Measurements from ENCODE around the gene HOXA3. TPM values are rescaled to one million over a fixed set of nuclear protein-coding genes. Genes with fewer than 3 reads are reported as not detected.

HOXA3 gene
- total RNA-seq, 1 experiment from 2014 or later: 4.5 TPM

DNA sequence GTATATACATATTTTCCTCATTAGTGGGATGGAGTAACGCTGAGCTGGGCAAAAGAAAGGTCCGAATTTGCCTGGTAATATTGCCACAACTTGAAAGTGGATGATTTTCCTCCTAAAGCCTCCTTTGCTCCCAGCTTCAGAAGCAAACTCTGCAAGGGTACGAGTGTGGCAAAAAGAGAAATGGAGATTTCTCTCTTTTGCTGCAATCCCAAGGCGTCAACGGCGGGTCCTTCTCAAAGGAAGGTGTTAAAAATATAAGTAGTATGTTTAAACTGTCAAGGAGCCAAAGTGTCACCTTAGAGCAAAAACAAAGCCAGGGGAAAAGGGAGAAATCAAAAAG lies 37.5 kb downstream of the HOXA3 start:
- H3K4me3 ChIP-seq (ENCODE audit: low read length): peak overlapping the region; percentile 66
- intact Hi-C loops (cut with micrococcal nuclease): no loop called here
- H3K27ac ChIP-seq (ENCODE audit: low read length): peak overlapping the region; percentile 84
- peak overlapping the region; percentile 16; the same call in 1 of the 2 replicates for H2AFZ ChIP-seq (ENCODE audit: low read length)
- H3K9me3 ChIP-seq (ENCODE audit: low read length): no peaks in the 10 kb centered on the region
- no peaks in the 10 kb centered on the region for H3K9me2 ChIP-seq (replicated peaks; ENCODE audit: low read length)
- H3K36me3 ChIP-seq (ENCODE audit: low read depth, low read length): no peaks in the 10 kb centered on the region; the same call in 1 of the 2 replicates
- H3F3A ChIP-seq (ENCODE audit: low read length, unreplicated experiment): peaks cover 3% of the 10 kb centered on the region
- ChIA-PET CTCF (no interaction called here), POLR2A (ENCODE audit: unreplicated experiment) (interaction anchor here (1.0 to 1.1 kb wide), 2 partner anchors 16 to 37 kb away, joined by 3 to 9 read pairs; partner anchors contain the start of gene HOXA3)
- TF ChIP-seq EZH2 (IDR thresholded peaks at IDR 0.05; ENCODE audit: low read length, unreplicated experiment): no peak
- no peak for TF ChIP-seq CTCF (conservative IDR thresholded peaks at IDR 0.05; ENCODE audit: low read depth, low read length)
- TF ChIP-seq EZH2phosphoT487 (IDR thresholded peaks at IDR 0.05; ENCODE audit: borderline replicate concordance, low read length): no peak
- ATAC-seq (no peak), DNase-seq (no peak)
- peaks cover 73% of the 10 kb centered on the region for H3K79me2 ChIP-seq (ENCODE audit: low read length)
- no peaks in the 10 kb centered on the region for H3K27me3 ChIP-seq (ENCODE audit: low read length)
- H4K20me1 ChIP-seq (ENCODE audit: low read length): no peaks in the 10 kb centered on the region
- peak overlapping the region; percentile 50; the same call in 1 of the 2 replicates for H3K9ac ChIP-seq (ENCODE audit: low read length)
- no TSS peak for BruUV-seq (replicated peaks)
- H3K4me1 ChIP-seq (ENCODE audit: insufficient read depth, low read length): peaks cover 51% of the 10 kb centered on the region
- H3K4me2 ChIP-seq (ENCODE audit: low read length): peak overlapping the region; percentile 98

DNA sequence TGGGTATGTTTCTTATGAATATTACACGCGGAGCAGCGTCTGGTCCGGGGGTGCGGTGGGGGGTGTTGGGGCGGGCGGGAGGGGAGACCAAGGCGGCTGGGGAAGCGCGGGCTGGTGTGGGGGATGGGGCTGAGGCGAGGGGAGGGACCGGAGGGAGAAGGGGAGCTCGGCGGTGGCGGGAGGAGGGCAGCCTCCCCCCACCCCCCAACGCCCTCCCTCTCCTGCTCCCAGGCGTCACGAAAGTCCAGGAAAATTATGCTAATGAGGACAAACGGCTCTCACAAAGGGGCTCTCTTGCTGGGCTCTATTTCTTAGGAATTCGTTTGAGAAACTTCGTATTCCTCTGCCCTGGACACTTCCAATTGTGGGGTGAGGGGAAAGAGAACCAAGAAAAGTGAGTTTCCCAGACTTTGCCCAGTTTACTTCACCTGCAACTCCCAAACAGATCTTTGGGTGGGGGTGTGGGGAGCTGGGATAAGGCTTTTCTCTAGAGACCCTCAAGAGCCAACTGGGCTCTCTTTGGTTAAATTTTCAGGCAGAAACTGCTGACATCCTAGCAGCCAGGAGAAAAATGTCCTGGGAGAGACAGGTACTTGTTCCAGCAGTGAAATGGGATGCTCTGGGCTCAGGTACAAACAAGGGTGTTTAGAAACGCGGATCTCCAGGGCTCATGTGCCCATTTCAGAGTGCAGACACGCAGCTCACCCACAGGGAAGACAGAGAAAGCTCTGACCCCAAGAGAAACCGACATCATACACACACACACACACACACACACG lies 38.2 kb downstream of the HOXA3 start:
- Histone ChIP-seq H3K9me2 (replicated peaks; ENCODE audit: low read length) (no peaks in the 10 kb centered on the region), H2AFZ (ENCODE audit: low read length) (no peak overlapping the region; the same call in 1 of the 2 replicates), H3K36me3 (ENCODE audit: low read depth, low read length) (no peaks in the 10 kb centered on the region; the same call in 1 of the 2 replicates), H3K9ac (ENCODE audit: low read length) (peak overlapping the region; percentile 74), H3K4me2 (ENCODE audit: low read length) (peak overlapping the region; percentile 98), H3K4me1 (ENCODE audit: insufficient read depth, low read length) (peaks cover 56% of the 10 kb centered on the region), H3K27ac (ENCODE audit: low read length) (peak overlapping the region; percentile 86), H4K20me1 (ENCODE audit: low read length) (no peaks in the 10 kb centered on the region), H3K4me3 (ENCODE audit: low read length) (peak overlapping the region; percentile 81), H3F3A (ENCODE audit: low read length, unreplicated experiment) (peaks cover 3% of the 10 kb centered on the region), H3K79me2 (ENCODE audit: low read length) (peaks cover 79% of the 10 kb centered on the region), H3K9me3 (ENCODE audit: low read length) (no peaks in the 10 kb centered on the region), H3K27me3 (ENCODE audit: low read length) (no peaks in the 10 kb centered on the region)
- TF ChIP-seq EZH2 (IDR thresholded peaks at IDR 0.05; ENCODE audit: low read length, unreplicated experiment) (no peak), CTCF (conservative IDR thresholded peaks at IDR 0.05; ENCODE audit: low read depth, low read length) (no peak), EZH2phosphoT487 (IDR thresholded peaks at IDR 0.05; ENCODE audit: borderline replicate concordance, low read length) (no peak)
- peak; percentile 5 for ATAC-seq
- BruUV-seq (replicated peaks): TSS peak; percentile 73
- intact Hi-C loops (cut with micrococcal nuclease): loop anchor here (1.0 kb wide), 1 partner anchor 20 kb away; no protein-coding TSS in a partner anchor
- ChIA-PET POLR2A (ENCODE audit: unreplicated experiment) (interaction anchor here (1.1 kb wide), 1 partner anchor 16 kb away, joined by 9 read pairs; no protein-coding TSS in a partner anchor), CTCF (no interaction called here)
- peak; percentile 55 for DNase-seq

All from PC-3 (cell line).